CD4-positive, alpha-beta T cell (primary cell): ENCODE measurements around the gene GSTM4. TPM values are rescaled to one million over a fixed set of nuclear protein-coding genes. Genes with fewer than 3 reads are reported as not detected.

Experiments
- ATAC-seq: fragments of 200-7000 bp; cut with Tn5 transposase; one replicate; pipeline ENCODE4 v1.10.0; 2022; ENCODE audit warnings: mild to moderate bottlenecking; ENCODE audit not compliant: poor library complexity
- CTCF ChIA-PET: fragments of 350-600 bp; sonication (Branson Sonifier 250); formaldehyde crosslinking; loops from one replicate; lab custom pipeline; 2021; ENCODE audit warnings: antibody characterized with exemption, inconsistent platforms; lab: Charles Lee
- POLR2A ChIA-PET: fragments of 350-600 bp; sonication (Branson Sonifier 250); formaldehyde crosslinking; loops from one replicate; lab custom pipeline; 2021; ENCODE audit warnings: antibody characterized with exemption, inconsistent platforms; lab: Charles Lee
- DNase-seq, 14 experiments: peaks; one replicate each; pipeline ENCODE4 v3.0.0-alpha.2; 2013 to 2020; ENCODE audit warnings: mixed read lengths in 2 of 14
- H3K27ac ChIP-seq, 2 donors: one replicate each; pipeline versions ENCODE4 v1.5.1 to v1.7.0; 2013; ENCODE audit warnings: low read length in 2 of 2, low read depth in 1 of 2, mild to moderate bottlenecking in 1 of 2
- H3K27me3 ChIP-seq, 2 experiments: 1 replicate in 1 of 2; 2 replicates in 1 of 2; pipeline versions ENCODE4 v1.6.1 to v1.7.0; 2013; ENCODE audit warnings: low read length in 2 of 2, control low read depth in 1 of 2, mild to moderate bottlenecking in 1 of 2, moderate library complexity in 1 of 2; ENCODE audit not compliant: insufficient read depth in 2 of 2, control insufficient read depth in 1 of 2
- H3K36me3 ChIP-seq: one replicate; pipeline ENCODE4 v1.6.1; 2013; ENCODE audit warnings: low read length, control low read depth; ENCODE audit not compliant: insufficient read depth
- H3K4me1 ChIP-seq: one replicate; pipeline ENCODE4 v1.6.1; 2013; ENCODE audit warnings: low read length, control low read depth; ENCODE audit not compliant: insufficient read depth
- H3K4me3 ChIP-seq: one replicate; pipeline ENCODE4 v1.5.1; 2013; ENCODE audit warnings: mild to moderate bottlenecking, low read length, moderate library complexity
- H3K9me3 ChIP-seq, 2 experiments: 1 replicate in 1 of 2; 2 replicates in 1 of 2; pipeline versions ENCODE4 v1.6.1 to v1.7.0; 2013; ENCODE audit warnings: low read length in 2 of 2, mild to moderate bottlenecking in 2 of 2, control low read depth in 1 of 2, moderate library complexity in 1 of 2; ENCODE audit not compliant: control insufficient read depth in 1 of 2, insufficient read depth in 1 of 2
- H3K27ac Mint-ChIP-seq: one replicate; pipeline ENCODE4 v1.8.0; 2020; ENCODE audit warnings: mixed read lengths
- H3K27me3 Mint-ChIP-seq: one replicate; pipeline ENCODE4 v1.8.0; 2021; ENCODE audit warnings: mixed read lengths
- H3K36me3 Mint-ChIP-seq: one replicate; pipeline ENCODE4 v1.8.0; 2021; ENCODE audit warnings: low read depth, mixed read lengths
- H3K4me1 Mint-ChIP-seq: one replicate; pipeline ENCODE4 v1.8.0; 2021; ENCODE audit warnings: low read depth, mixed read lengths
- H3K4me3 Mint-ChIP-seq: one replicate; pipeline ENCODE4 v1.8.0; 2020; ENCODE audit warnings: mild to moderate bottlenecking, mixed read lengths
- H3K9me3 Mint-ChIP-seq: one replicate; pipeline ENCODE4 v1.8.0; 2020; ENCODE audit warnings: mixed read lengths
- intact Hi-C, 2 experiments: fragments of 100-400 bp; cut with DNase I in 1 of 2; cut with micrococcal nuclease in 1 of 2; formaldehyde crosslinking; loops; one replicate each; pipeline versions ENCODE4 v1.15.1 to v1.9.0; 2023 to 2025; cut with DNase I, micrococcal nuclease
- total RNA-seq, 174 experiments: library from RNA in 2 of 174; stranded (reverse) in 2 of 174; gene quantifications; one replicate each; pipeline ENCODE4 v1.2.3 and lab custom pipeline; 2021 to 2026
- TF ChIP-seq, protein P1 (sequence below): fragments of 200-600 bp; IDR thresholded peaks from one replicate; pipeline ENCODE4 v1.8.0; 2022; ENCODE audit warnings: antibody characterized with exemption, mild to moderate bottlenecking

Gene GSTM4
- total RNA-seq, 2 experiments from 2014 or later = 17.7 to 20.7 TPM

DNA sequence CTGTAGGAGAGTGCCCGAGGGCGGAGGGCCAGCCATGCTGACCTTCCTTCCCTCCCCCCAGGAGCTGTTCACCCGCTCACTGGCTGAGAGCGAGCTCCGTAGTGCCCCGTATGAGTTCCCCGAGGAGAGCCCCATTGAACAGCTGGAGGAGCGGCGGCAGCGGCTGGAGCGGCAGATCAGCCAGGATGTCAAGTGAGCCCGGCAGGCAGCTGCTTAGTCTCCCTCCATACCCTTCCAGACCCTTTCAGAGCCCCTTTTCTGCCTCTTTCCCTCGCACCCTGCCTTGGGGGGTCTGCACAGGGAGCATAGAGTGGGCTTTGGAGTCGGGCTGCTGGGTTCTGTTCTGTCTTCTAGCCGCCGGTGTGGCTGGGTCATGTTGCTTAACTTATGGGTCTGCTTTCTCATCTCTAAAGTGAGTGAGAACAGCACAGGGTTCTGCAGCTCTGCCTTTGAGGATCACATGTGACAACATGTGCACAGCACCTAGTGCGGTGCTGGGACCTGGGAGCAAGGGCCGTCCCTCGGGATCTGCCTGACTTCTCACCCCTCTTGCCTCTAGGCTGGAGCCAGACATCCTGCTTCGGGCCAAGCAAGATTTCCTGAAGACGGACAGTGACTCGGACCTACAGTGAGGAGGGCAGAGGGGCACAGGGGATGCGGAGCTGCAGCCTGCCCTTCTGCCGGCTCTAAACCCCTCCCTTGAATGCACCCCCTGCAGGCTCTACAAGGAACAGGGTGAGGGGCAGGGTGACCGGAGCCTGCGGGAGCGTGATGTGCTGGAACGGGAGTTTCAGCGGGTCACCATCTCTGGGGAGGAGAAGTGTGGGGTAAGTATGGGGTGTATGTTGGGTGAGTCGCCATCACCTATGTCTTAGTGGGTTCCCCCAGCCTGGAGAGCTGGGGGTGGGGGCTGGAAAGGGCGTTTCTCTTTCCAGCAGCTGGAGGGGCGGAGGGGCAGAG lies 30.0 kb upstream of the GSTM4 start:
- Histone ChIP-seq H3K27me3 (no peaks in the 10 kb centered on the region), H3K27ac (no peak overlapping the region), H3K4me3 (no peak overlapping the region), H3K4me1 (peaks cover 40% of the 10 kb centered on the region), H3K36me3 (peaks cover 54% of the 10 kb centered on the region), H3K9me3 (no peaks in the 10 kb centered on the region)
- Mint-ChIP-seq H3K4me3 (peak overlapping the region; percentile 7), H3K27me3 (no peaks in the 10 kb centered on the region), H3K4me1 (peaks cover 49% of the 10 kb centered on the region), H3K36me3 (peaks cover 45% of the 10 kb centered on the region), H3K9me3 (no peaks in the 10 kb centered on the region), H3K27ac (peak overlapping the region; percentile 89)
- TF ChIP-seq, protein P1, sequence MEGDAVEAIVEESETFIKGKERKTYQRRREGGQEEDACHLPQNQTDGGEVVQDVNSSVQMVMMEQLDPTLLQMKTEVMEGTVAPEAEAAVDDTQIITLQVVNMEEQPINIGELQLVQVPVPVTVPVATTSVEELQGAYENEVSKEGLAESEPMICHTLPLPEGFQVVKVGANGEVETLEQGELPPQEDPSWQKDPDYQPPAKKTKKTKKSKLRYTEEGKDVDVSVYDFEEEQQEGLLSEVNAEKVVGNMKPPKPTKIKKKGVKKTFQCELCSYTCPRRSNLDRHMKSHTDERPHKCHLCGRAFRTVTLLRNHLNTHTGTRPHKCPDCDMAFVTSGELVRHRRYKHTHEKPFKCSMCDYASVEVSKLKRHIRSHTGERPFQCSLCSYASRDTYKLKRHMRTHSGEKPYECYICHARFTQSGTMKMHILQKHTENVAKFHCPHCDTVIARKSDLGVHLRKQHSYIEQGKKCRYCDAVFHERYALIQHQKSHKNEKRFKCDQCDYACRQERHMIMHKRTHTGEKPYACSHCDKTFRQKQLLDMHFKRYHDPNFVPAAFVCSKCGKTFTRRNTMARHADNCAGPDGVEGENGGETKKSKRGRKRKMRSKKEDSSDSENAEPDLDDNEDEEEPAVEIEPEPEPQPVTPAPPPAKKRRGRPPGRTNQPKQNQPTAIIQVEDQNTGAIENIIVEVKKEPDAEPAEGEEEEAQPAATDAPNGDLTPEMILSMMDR = no peak
- ChIA-PET CTCF (interaction anchor here (1.8 kb wide), 1 partner anchor 80 kb away, joined by 4 read pairs; no protein-coding TSS in a partner anchor), POLR2A (interaction anchor here (1.0 kb wide), 1 partner anchor 9 kb away, joined by 4 read pairs; no protein-coding TSS in a partner anchor)
- ATAC-seq (no peak), DNase-seq (no peak)
- intact Hi-C loops = loop anchor here in 1 of 2 experiments (10.0 kb wide), 1 partner anchor 411 kb away; the partner anchor contains the start of gene SARS1

DNA sequence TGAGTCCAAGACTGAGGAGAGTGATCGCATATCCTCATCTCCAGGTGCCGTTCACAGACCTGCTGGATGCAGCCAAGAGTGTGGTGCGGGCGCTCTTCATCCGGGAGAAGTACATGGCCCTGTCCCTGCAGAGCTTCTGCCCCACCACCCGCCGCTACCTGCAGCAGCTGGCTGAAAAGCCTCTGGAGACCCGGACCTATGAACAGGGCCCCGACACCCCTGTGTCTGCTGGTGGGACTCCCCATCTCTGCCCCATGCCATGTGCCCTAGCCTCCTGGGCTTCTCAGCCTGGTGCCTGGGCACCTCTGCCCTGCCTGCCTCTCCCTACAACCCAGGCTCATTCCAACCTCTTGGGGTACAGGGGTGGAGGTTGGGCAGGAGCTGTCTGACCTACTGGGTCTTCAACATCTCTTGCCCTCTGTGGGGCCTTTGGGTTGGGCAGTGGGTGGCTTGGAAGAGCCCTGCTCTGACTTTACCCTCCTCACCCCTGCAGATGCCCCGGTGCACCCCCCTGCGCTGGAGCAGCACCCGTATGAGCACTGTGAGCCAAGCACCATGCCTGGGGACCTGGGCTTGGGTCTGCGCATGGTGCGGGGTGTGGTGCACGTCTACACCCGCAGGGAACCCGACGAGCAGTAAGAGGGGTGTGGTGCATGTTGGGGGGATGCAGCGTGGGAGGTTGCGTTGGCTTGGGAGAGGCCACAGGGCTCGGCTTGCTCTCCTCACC lies 29.1 kb upstream of the GSTM4 start:
- Histone ChIP-seq H3K36me3 (peaks cover 64% of the 10 kb centered on the region), H3K4me1 (peaks cover 34% of the 10 kb centered on the region), H3K27me3 (no peaks in the 10 kb centered on the region), H3K4me3 (no peak overlapping the region), H3K27ac (no peak overlapping the region), H3K9me3 (no peaks in the 10 kb centered on the region)
- no peaks in the 10 kb centered on the region for H3K9me3 Mint-ChIP-seq
- TF ChIP-seq, protein P1 = no peak
- ChIA-PET POLR2A (interaction anchor here (0.6 kb wide), 1 partner anchor 57 kb away, joined by 3 read pairs; no protein-coding TSS in a partner anchor), CTCF (no interaction called here)
- no peaks in the 10 kb centered on the region for H3K27me3 Mint-ChIP-seq
- DNase-seq (no peak), ATAC-seq (no peak)
- H3K4me3 Mint-ChIP-seq = no peak overlapping the region
- intact Hi-C loops = loop anchor here in 1 of 2 experiments (10.0 kb wide), 1 partner anchor 412 kb away; the partner anchor contains the start of gene SARS1
- peaks cover 41% of the 10 kb centered on the region for H3K4me1 Mint-ChIP-seq
- peaks cover 54% of the 10 kb centered on the region for H3K36me3 Mint-ChIP-seq
- H3K27ac Mint-ChIP-seq = no peak overlapping the region
